GM10248 (cell line): ENCODE data around the gene PLEKHA1.

Experiments used
- CTCF ChIA-PET: fragments of 300-600 bp; sonication (Branson Sonifier 250); formaldehyde crosslinking; extraction: SDS; loops from one replicate; lab custom pipeline; 2021; ENCODE audit warnings: antibody characterized with exemption; lab: Yijun Ruan, JAX
- POLR2A ChIA-PET: fragments of 350-650 bp; sonication (Branson Sonifier 250); formaldehyde crosslinking; extraction: SDS; loops from one replicate; lab custom pipeline; 2020; ENCODE audit warnings: antibody characterized with exemption; lab: Yijun Ruan, JAX
- DNase-seq: peaks from one replicate; pipeline ENCODE4 v3.0.0; 2012; ENCODE audit errors: extremely low spot score
- TF ChIP-seq, protein P1 (sequence below): IDR thresholded peaks from 2 replicates; pipeline ENCODE4 v1.5.1; 2012; ENCODE audit warnings: mild to moderate bottlenecking, low read depth; ENCODE audit errors: extremely low read depth, missing control alignments, control extremely low read depth

PLEKHA1 gene

DNA sequence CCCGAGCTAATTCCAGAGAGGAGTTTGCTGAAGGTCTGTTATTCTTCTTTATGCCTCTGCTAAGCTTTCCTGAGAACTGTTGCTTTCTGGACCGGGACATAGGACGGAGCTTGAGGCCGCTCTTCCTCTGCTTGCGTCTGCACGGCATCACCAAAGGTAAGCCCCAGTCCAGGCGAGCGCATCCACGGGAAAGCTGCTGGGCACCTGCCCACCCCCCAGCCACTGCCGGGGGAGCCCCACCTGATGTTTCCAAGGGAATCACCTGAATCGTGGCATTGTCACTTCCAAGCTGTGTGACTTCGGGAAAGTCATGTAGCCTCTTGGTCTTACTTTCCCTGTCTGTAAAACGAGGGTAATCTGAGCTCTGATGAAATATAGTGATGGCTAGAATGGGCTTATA is 45.1 kb upstream of the PLEKHA1 start:
- no peak for DNase-seq
- ChIA-PET CTCF (interaction anchor here (0.7 to 2.5 kb wide), 8 partner anchors 10 to 105 kb away, joined by 3 to 10 read pairs (median 3); no protein-coding TSS in a partner anchor), POLR2A (no interaction called here)

DNA sequence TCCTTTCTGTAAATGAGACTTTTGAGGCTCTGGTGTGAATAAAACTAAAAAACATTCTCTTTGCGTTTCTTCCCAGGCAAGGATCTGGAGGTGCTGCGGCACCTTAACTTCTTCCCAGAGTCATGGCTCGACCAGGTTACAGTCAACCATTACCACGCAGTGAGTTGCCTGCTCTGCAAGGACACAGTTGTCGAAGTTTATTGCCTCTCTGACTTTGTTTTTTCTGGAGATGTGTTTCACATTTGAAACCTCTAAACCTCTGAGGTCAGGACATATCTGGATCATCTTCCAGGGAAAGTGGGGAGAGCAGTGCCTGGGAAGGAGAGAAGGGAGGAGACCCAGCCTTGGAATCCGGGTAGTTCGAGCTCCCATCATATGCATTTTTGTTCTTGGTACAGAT is 43.4 kb upstream of the PLEKHA1 start:
- ChIA-PET CTCF (interaction anchor here (1.4 to 2.5 kb wide), 2 partner anchors 9 to 103 kb away, joined by 3 to 10 read pairs; no protein-coding TSS in a partner anchor), POLR2A (no interaction called here)
- TF ChIP-seq, protein P1, sequence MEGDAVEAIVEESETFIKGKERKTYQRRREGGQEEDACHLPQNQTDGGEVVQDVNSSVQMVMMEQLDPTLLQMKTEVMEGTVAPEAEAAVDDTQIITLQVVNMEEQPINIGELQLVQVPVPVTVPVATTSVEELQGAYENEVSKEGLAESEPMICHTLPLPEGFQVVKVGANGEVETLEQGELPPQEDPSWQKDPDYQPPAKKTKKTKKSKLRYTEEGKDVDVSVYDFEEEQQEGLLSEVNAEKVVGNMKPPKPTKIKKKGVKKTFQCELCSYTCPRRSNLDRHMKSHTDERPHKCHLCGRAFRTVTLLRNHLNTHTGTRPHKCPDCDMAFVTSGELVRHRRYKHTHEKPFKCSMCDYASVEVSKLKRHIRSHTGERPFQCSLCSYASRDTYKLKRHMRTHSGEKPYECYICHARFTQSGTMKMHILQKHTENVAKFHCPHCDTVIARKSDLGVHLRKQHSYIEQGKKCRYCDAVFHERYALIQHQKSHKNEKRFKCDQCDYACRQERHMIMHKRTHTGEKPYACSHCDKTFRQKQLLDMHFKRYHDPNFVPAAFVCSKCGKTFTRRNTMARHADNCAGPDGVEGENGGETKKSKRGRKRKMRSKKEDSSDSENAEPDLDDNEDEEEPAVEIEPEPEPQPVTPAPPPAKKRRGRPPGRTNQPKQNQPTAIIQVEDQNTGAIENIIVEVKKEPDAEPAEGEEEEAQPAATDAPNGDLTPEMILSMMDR, result no peak
- no peak for DNase-seq

More for the DNA sequence above, 45.1 kb upstream of the PLEKHA1 start:
- TF ChIP-seq, protein P1, result no peak

GRCh38 chr10:122331615-122332446 is 42.7 kb upstream of the PLEKHA1 start:
- TF ChIP-seq, protein P1, result no peak
- no peak for DNase-seq
- POLR2A ChIA-PET, result interaction anchor here (0.7 kb wide), 1 partner anchor 33 kb away, joined by 3 read pairs; no protein-coding TSS in a partner anchor
- CTCF ChIA-PET, result interaction anchor here (1.1 to 1.2 kb wide), 2 partner anchors 11 to 12 kb away, joined by 3 read pairs; no protein-coding TSS in a partner anchor

DNA sequence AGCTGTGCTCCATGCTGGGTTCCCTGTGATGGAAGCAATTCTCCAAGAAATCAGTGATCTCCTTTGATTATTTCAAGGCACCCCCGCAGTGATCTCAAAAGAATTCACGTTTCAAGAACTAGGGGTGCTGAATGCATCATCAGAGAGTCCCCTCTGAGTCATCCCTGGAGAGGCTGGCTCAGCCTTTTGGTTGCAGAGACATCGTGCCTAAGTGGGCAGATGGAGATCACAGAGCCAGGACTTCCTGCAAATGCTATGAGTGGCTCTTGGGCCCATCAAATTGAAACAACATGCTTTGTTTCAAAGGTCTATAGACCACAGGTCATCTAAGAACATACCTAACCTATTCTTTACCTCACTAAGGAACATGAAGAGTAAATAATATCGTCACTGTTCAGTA is 41.5 kb upstream of the PLEKHA1 start:
- no peak for DNase-seq
- TF ChIP-seq, protein P1, result no peak
- ChIA-PET POLR2A (no interaction called here), CTCF (interaction anchor here (1.1 to 1.4 kb wide), 3 partner anchors 10 to 35 kb away, joined by 3 read pairs; no protein-coding TSS in a partner anchor)

DNA sequence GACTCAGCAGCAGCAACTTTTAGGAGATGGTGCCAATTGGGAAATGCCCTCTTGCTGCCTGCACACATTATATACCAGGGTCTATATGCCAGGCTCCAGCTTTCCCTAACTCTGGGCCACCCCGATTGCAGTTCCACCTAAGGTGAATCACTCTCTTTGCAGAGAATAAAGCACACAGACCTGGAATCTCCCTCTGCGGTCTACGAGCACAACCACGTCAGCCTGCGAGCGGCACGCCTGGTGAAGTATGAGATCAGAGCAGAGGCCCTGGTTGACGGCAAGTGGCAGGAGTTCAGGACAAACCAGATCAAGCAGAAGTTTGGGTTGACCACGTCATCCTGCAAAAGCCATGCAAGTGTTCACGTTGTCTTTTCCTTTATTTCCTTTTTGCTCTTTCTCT is 38.2 kb upstream of the PLEKHA1 start:
- CTCF ChIA-PET, result interaction anchor here (1.2 to 1.6 kb wide), 3 partner anchors 40 to 99 kb away, joined by 3 to 6 read pairs (median 4); no protein-coding TSS in a partner anchor
- POLR2A ChIA-PET, result no interaction called here
- TF ChIP-seq, protein P1, result no peak
- DNase-seq, result no peak

DNA sequence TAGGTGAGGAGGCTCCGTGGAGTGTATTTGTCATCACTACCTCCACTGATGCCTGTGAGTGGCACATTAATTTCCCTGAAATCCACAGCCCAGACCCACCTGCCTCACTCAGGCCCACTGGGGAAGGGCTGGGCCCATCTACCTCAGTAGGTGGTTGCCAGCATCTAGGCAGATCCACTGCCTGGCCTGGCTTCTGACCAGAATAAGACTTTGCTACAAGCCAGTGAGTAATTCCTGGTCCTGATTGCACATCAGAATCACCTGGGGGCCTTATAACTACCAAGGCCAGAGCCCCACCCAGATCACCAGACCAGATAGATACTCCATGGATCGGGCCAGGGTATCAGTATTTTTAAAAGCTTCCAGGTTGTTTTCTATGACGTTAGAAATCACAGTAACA is 37.5 kb upstream of the PLEKHA1 start:
- TF ChIP-seq, protein P1, result no peak
- CTCF ChIA-PET, result no interaction called here
- POLR2A ChIA-PET, result no interaction called here
- no peak for DNase-seq
